Measurements from ENCODE around the gene LIPK.

The LIPK gene

DNA sequence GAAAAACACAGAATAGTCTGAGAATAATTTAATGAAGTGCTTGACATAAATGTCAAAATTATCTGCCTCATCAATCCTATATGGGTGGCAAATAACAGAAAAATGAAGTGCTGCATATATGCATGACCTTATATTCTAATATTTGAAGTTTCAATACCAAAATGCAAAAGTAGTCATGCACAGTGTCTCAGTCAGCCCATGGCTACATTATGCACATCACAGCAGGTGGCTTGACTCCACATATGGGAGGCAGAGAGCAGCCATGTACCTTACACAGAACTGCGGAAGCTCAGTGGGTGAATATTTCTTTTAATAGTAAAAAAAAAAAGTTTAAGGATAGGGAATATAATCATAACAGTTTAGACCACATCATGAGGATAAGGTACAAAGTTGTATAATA is 36.4 kb downstream of the LIPK start:
- no peak for TF ChIP-seq ZNF274 (IDR thresholded peaks at IDR 0.05; ENCODE audit: low read depth, low read length)
- no peak overlapping the region for H3K4me3 ChIP-seq (ENCODE audit: low read length)

GRCh38 chr10:88744002-88744401 is 38.0 kb downstream of the LIPK start:
- H3K4me3 ChIP-seq (ENCODE audit: low read length) = no peak overlapping the region
- TF ChIP-seq ZNF274 (IDR thresholded peaks at IDR 0.05; ENCODE audit: low read depth, low read length) = no peak

GRCh38 chr10:88745633-88746032 is 39.6 kb downstream of the LIPK start:
- no peak overlapping the region for H3K4me3 ChIP-seq (ENCODE audit: low read length)
- no peak for TF ChIP-seq ZNF274 (IDR thresholded peaks at IDR 0.05; ENCODE audit: low read depth, low read length)

DNA sequence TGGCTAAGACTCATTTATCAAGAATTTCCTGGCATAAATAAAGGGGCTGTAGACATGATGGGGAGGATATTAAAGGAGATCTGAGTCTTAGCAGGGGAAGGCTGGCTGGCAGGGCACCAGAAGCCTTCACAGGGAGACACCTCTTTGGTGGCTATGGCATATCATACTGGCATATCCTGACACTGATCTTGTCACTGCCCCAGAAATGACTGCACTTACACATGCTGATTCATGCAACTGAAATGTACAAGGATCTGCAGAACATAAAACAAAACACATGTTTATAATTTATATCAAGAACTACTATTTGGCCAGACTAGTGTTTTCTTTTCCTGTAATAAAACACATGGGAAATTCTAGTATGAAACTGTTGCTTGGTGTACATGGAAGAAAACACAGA is 48.2 kb downstream of the LIPK start:
- TF ChIP-seq ZNF274 (IDR thresholded peaks at IDR 0.05; ENCODE audit: low read depth, low read length) = no peak
- no peak overlapping the region for H3K4me3 ChIP-seq (ENCODE audit: low read length)

DNA sequence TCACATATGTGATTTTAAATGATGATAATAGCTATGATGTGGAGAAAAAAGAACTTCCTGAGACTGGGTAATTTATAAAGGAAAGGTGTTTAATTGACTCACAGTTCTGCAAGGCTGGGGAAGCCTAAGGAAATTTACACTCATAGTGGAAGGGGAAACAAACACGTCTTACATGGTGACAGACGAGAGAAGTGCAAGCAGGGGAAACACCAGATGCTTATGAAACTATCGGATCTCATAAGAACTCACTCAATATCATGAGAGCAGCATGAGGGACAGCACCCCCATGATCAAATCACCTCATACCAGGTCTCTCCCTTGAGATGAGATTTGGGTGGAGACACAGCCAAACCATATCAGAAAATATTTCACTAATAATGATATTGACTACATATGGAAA is 49.7 kb downstream of the LIPK start:
- no peak overlapping the region for H3K4me3 ChIP-seq (ENCODE audit: low read length)
- no peak for TF ChIP-seq ZNF274 (IDR thresholded peaks at IDR 0.05; ENCODE audit: low read depth, low read length)

- H3K4me3 ChIP-seq (ENCODE audit: low read length) = no peak overlapping the region
- TF ChIP-seq ZNF274 (IDR thresholded peaks at IDR 0.05; ENCODE audit: low read depth, low read length) = no peak
These were observed 50.6 kb downstream of the LIPK start for GRCh38 chr10:88756660-88757059.

GRCh38 chr10:88759366-88760101 is 53.5 kb downstream of the LIPK start, which contains the start of gene LIPN:
TSS of gene LIPN (plus strand) at chr10:88760020. CDS start at chr10:88761406, 1,386 bp downstream.
- no peak for TF ChIP-seq ZNF274 (IDR thresholded peaks at IDR 0.05; ENCODE audit: low read depth, low read length)
- no peak within 1 kb of the TSS for H3K4me3 ChIP-seq (ENCODE audit: low read length)

- TF ChIP-seq ZNF274 (IDR thresholded peaks at IDR 0.05; ENCODE audit: low read depth, low read length) = no peak
- no peak overlapping the region for H3K4me3 ChIP-seq (ENCODE audit: low read length)
These were observed 56.9 kb downstream of the LIPK start for GRCh38 chr10:88762906-88763305.

- H3K4me3 ChIP-seq (ENCODE audit: low read length) = no peak overlapping the region
- TF ChIP-seq ZNF274 (IDR thresholded peaks at IDR 0.05; ENCODE audit: low read depth, low read length) = no peak
These were observed 57.4 kb downstream of the LIPK start for GRCh38 chr10:88763441-88763840.

GRCh38 chr10:88764110-88764509 is 58.1 kb downstream of the LIPK start:
- TF ChIP-seq ZNF274 (IDR thresholded peaks at IDR 0.05; ENCODE audit: low read depth, low read length) = no peak
- peak overlapping the region; percentile 10 for H3K4me3 ChIP-seq (ENCODE audit: low read length)

- TF ChIP-seq ZNF274 (IDR thresholded peaks at IDR 0.05; ENCODE audit: low read depth, low read length) = no peak
- H3K4me3 ChIP-seq (ENCODE audit: low read length) = no peak overlapping the region
These were observed 59.8 kb downstream of the LIPK start for GRCh38 chr10:88765816-88766215.

- no peak for TF ChIP-seq ZNF274 (IDR thresholded peaks at IDR 0.05; ENCODE audit: low read depth, low read length)
- H3K4me3 ChIP-seq (ENCODE audit: low read length) = no peak overlapping the region
These were observed 63.3 kb downstream of the LIPK start for GRCh38 chr10:88769384-88769783.

- TF ChIP-seq ZNF274 (IDR thresholded peaks at IDR 0.05; ENCODE audit: low read depth, low read length) = no peak
- no peak overlapping the region for H3K4me3 ChIP-seq (ENCODE audit: low read length)
These were observed 75.2 kb downstream of the LIPK start for GRCh38 chr10:88781206-88781605.

DNA sequence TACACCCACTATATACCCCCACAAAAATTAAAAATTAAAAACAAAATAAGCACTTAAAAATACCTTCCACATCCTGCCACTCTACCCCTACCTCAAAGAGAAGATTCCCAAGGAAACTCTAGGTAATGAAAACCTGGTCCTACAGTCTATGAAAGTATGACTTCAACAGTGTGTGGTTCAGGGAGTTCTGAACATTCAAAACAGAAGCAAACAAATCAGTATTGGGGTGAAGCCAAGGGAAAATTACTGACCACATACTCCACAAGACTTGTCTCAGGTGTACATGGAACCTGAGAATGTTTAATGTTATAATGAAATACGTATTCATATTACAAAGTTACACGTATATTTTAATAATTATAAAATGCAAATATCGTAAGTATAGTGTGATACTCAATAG is 76.2 kb downstream of the LIPK start:
- TF ChIP-seq ZNF274 (IDR thresholded peaks at IDR 0.05; ENCODE audit: low read depth, low read length) = no peak
- no peak overlapping the region for H3K4me3 ChIP-seq (ENCODE audit: low read length)

GRCh38 chr10:88783724-88784123 is 77.7 kb downstream of the LIPK start:
- TF ChIP-seq ZNF274 (IDR thresholded peaks at IDR 0.05; ENCODE audit: low read depth, low read length) = no peak
- no peak overlapping the region for H3K4me3 ChIP-seq (ENCODE audit: low read length)
